Measurements from ENCODE around the gene DTYMK. TPM values are rescaled to one million over a fixed set of nuclear protein-coding genes. Genes with fewer than 3 reads are reported as not detected.

The DTYMK gene
- polyA plus RNA-seq, 1 experiment = 28.4 TPM

- Histone ChIP-seq H3K27me3 (ENCODE audit: control insufficient read depth, insufficient read depth, low read length) (no peaks in the 10 kb centered on the region), H3K4me3 (ENCODE audit: low read depth, low read length) (no peak overlapping the region), H3K27ac (ENCODE audit: low read depth, low read length) (no peak overlapping the region), H3K9me3 (ENCODE audit: control insufficient read depth, insufficient read depth, low read length) (no peaks in the 10 kb centered on the region; the same call in 1 of the 2 replicates)
- POLR2A ChIA-PET = interaction anchor here (1.1 kb wide), 1 partner anchor 16 kb away, joined by 3 read pairs; the partner anchor contains the start of gene DTYMK
- no peak for DNase-seq (ENCODE audit: low read depth, low spot score)
- TF ChIP-seq, protein P1, sequence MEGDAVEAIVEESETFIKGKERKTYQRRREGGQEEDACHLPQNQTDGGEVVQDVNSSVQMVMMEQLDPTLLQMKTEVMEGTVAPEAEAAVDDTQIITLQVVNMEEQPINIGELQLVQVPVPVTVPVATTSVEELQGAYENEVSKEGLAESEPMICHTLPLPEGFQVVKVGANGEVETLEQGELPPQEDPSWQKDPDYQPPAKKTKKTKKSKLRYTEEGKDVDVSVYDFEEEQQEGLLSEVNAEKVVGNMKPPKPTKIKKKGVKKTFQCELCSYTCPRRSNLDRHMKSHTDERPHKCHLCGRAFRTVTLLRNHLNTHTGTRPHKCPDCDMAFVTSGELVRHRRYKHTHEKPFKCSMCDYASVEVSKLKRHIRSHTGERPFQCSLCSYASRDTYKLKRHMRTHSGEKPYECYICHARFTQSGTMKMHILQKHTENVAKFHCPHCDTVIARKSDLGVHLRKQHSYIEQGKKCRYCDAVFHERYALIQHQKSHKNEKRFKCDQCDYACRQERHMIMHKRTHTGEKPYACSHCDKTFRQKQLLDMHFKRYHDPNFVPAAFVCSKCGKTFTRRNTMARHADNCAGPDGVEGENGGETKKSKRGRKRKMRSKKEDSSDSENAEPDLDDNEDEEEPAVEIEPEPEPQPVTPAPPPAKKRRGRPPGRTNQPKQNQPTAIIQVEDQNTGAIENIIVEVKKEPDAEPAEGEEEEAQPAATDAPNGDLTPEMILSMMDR (IDR thresholded peaks at IDR 0.05; ENCODE audit: low read depth, low read length) = no peak
- CTCF ChIA-PET = no interaction called here
Measured at GRCh38 chr2:241670333-241671110, 16.1 kb downstream of the DTYMK start.

- CTCF ChIA-PET = no interaction called here
- Histone ChIP-seq H3K4me3 (ENCODE audit: low read depth, low read length) (no peak overlapping the region), H3K27ac (ENCODE audit: low read depth, low read length) (no peak overlapping the region), H3K9me3 (ENCODE audit: control insufficient read depth, insufficient read depth, low read length) (no peaks in the 10 kb centered on the region; the same call in 1 of the 2 replicates), H3K27me3 (ENCODE audit: control insufficient read depth, insufficient read depth, low read length) (no peaks in the 10 kb centered on the region)
- TF ChIP-seq, protein P1 (IDR thresholded peaks at IDR 0.05; ENCODE audit: low read depth, low read length) = no peak
- DNase-seq (ENCODE audit: low read depth, low spot score) = no peak
- POLR2A ChIA-PET = no interaction called here
Measured at GRCh38 chr2:241668839-241669238, 17.8 kb downstream of the DTYMK start.

- no peaks in the 10 kb centered on the region for H3K27me3 ChIP-seq (ENCODE audit: control insufficient read depth, insufficient read depth, low read length)
- no peaks in the 10 kb centered on the region; the same call in 1 of the 2 replicates for H3K9me3 ChIP-seq (ENCODE audit: control insufficient read depth, insufficient read depth, low read length)
- ChIA-PET CTCF (no interaction called here), POLR2A (no interaction called here)
- no peak overlapping the region for H3K4me3 ChIP-seq (ENCODE audit: low read depth, low read length)
- no peak for DNase-seq (ENCODE audit: low read depth, low spot score)
- TF ChIP-seq, protein P1 (IDR thresholded peaks at IDR 0.05; ENCODE audit: low read depth, low read length) = no peak
- no peak overlapping the region for H3K27ac ChIP-seq (ENCODE audit: low read depth, low read length)
Measured at GRCh38 chr2:241668354-241668753, 18.3 kb downstream of the DTYMK start.

DNA sequence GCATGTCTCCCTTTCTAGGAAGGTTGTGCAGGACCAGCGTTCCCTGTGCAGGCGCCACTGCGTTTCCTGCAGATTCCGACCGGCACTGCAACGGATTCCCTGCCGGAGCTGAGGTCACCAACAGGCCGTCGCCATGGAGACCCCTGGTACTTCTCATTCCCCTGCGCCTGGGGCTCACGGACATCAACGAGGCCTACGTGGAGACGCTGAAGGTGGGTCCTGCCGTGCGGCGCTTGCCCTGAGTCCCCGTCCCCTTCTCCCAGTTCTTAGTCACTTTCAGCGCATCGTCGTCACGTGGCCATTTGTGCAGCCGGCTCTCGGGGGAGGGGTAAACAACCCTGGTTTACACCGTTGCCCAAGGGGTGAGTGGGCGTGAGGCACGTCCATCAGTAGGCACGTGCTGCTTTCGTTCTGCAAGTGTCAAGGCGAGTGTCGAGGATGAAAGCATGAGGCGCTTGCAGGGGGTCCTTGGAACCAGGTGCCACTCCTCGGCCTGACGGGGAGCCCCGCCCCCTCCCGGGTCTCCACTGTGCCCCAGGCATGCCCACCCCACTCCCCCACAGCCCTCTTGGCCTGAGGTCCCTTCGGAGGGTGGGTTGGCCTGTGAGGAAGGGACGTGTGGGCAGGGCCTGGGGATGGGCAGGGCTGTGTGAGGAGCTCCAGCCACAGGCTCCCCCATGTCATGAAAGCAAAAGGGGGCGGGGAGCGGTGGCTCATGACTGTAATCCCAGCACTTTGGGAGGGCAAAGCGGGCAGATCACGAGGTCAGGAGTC, 19.8 kb downstream of the DTYMK start:
- POLR2A ChIA-PET = no interaction called here
- no peak overlapping the region for H3K27ac ChIP-seq (ENCODE audit: low read depth, low read length)
- DNase-seq (ENCODE audit: low read depth, low spot score) = no peak

More for the DNA sequence above, 19.8 kb downstream of the DTYMK start:
- CTCF ChIA-PET = interaction anchor here (0.6 kb wide), 1 partner anchor 589 kb away, joined by 4 read pairs; no protein-coding TSS in a partner anchor
- TF ChIP-seq, protein P1 (IDR thresholded peaks at IDR 0.05; ENCODE audit: low read depth, low read length) = no peak
- no peak overlapping the region for H3K4me3 ChIP-seq (ENCODE audit: low read depth, low read length)
- no peaks in the 10 kb centered on the region for H3K27me3 ChIP-seq (ENCODE audit: control insufficient read depth, insufficient read depth, low read length)
- H3K9me3 ChIP-seq (ENCODE audit: control insufficient read depth, insufficient read depth, low read length) = no peaks in the 10 kb centered on the region; the same call in 1 of the 2 replicates

Measured in AG04450 (cell line).